H1 (cell line): Measurements from ENCODE around the gene CNBP. TPM values are rescaled to one million over a fixed set of nuclear protein-coding genes. Genes with fewer than 3 reads are reported as not detected.

Source experiments
- CTCF ChIA-PET: fragments of 300-600 bp; sonication (Branson Sonifier 250); formaldehyde crosslinking; loops from one replicate; lab custom pipeline; 2021; ENCODE audit not compliant: partially characterized antibody; lab: Charles Lee
- POLR2A ChIA-PET: fragments of 300-600 bp; sonication (Branson Sonifier 250); formaldehyde crosslinking; loops from one replicate; lab custom pipeline; 2021; ENCODE audit warnings: inconsistent platforms; ENCODE audit not compliant: partially characterized antibody; lab: Charles Lee
- DNase-seq, 2 experiments: peaks; one replicate each; pipeline versions ENCODE4 v3.0.0 to v3.0.0-alpha.2; 2010 to 2022; ENCODE audit warnings: low spot score in 2 of 2, low read depth in 1 of 2, mixed read lengths in 1 of 2
- FAIRE-seq: peaks from 2 replicates; lab custom pipeline; 2011; peaks lifted over from hg19 to GRCh38; lab: Jason Lieb, UNC
- H2AFZ ChIP-seq: 2 replicates; pipeline ENCODE4 v1.8.1; 2012; ENCODE audit warnings: low read length, inconsistent platforms
- H2AK5ac ChIP-seq: 2 replicates; pipeline ENCODE4 v1.6.1; 2013; ENCODE audit warnings: low read depth, low read length
- H2BK120ac ChIP-seq: replicated peaks from 2 replicates; pipeline ENCODE3; 2013; ENCODE audit warnings: low read depth, low read length, inconsistent platforms
- H2BK12ac ChIP-seq: 2 replicates; pipeline ENCODE4 v1.6.1; 2013; ENCODE audit warnings: low read depth, low read length
- H2BK15ac ChIP-seq: 2 replicates; pipeline ENCODE4 v1.6.1; 2013; ENCODE audit warnings: low read length
- H2BK20ac ChIP-seq: 2 replicates; pipeline ENCODE4 v1.6.1; 2013; ENCODE audit warnings: low read length
- H2BK5ac ChIP-seq: 2 replicates; pipeline ENCODE4 v1.6.1; 2013; ENCODE audit warnings: low read depth, low read length
- H3K14ac ChIP-seq: 2 replicates; pipeline ENCODE4 v1.6.1; 2013; ENCODE audit warnings: inconsistent platforms; ENCODE audit not compliant: insufficient read length
- H3K18ac ChIP-seq: 2 replicates; pipeline ENCODE4 v1.6.1; 2013; ENCODE audit warnings: low read length; ENCODE audit errors: extremely low read depth
- H3K23ac ChIP-seq: 2 replicates; pipeline ENCODE4 v1.6.1; 2013; ENCODE audit warnings: inconsistent platforms; ENCODE audit not compliant: insufficient read length
- H3K23me2 ChIP-seq: 2 replicates; pipeline ENCODE4 v1.6.1; 2013; ENCODE audit warnings: low read depth, low read length
- H3K27ac ChIP-seq: 2 replicates; pipeline ENCODE4 v1.6.1; 2011; ENCODE audit warnings: low read depth, low read length, inconsistent platforms
- H3K27me3 ChIP-seq, 4 experiments: replicated peaks in 1 of 4; 1 replicate in 1 of 4; 2 replicates in 3 of 4; pipeline versions ENCODE4 v1.6.1 to v1.8.1; 2011 to 2013; ENCODE audit warnings: low read length in 3 of 4, mild to moderate bottlenecking in 3 of 4, inconsistent platforms in 2 of 4, mixed read lengths in 2 of 4, moderate library complexity in 1 of 4; ENCODE audit not compliant: control insufficient read depth in 3 of 4, insufficient read depth in 3 of 4; ENCODE audit errors: extremely low read depth in 1 of 4
- H3K36me3 ChIP-seq, 4 experiments: 2 replicates each; pipeline versions ENCODE4 v1.6.1 to v1.8.1; 2011 to 2013; ENCODE audit warnings: mild to moderate bottlenecking in 4 of 4, low read length in 3 of 4, moderate library complexity in 2 of 4, control low read depth in 1 of 4, inconsistent platforms in 1 of 4; ENCODE audit not compliant: insufficient read depth in 4 of 4, control insufficient read depth in 2 of 4
- H3K4ac ChIP-seq: replicated peaks from 2 replicates; pipeline ENCODE3; 2013; ENCODE audit warnings: low read length, low read depth, mixed read lengths, inconsistent platforms; ENCODE audit not compliant: insufficient read length
- H3K4me1 ChIP-seq, 4 experiments: replicated peaks in 1 of 4; 1 replicate in 1 of 4; 2 replicates in 3 of 4; pipeline versions ENCODE4 v1.6.1 to v1.8.1; 2011 to 2013; ENCODE audit warnings: low read length in 3 of 4, inconsistent platforms in 2 of 4, mixed read lengths in 1 of 4; ENCODE audit not compliant: insufficient read depth in 4 of 4, control insufficient read depth in 3 of 4
- H3K4me2 ChIP-seq, 2 experiments: 2 replicates each; pipeline versions ENCODE4 v1.6.1 to v1.8.1; 2011 to 2013; ENCODE audit warnings: low read depth in 2 of 2, low read length in 2 of 2, control low read depth in 1 of 2, inconsistent platforms in 1 of 2, mild to moderate bottlenecking in 1 of 2; ENCODE audit not compliant: insufficient read depth in 1 of 2
- H3K4me3 ChIP-seq, 4 experiments: fragments of 200-600, 300-600 bp in 1 of 4; sonication (generic), shearing (Covaris generic), sonication (Bioruptor Twin) in 1 of 4; 2 replicates each; pipeline versions ENCODE4 v1.5.1 to v1.8.1; 2011 to 2016; ENCODE audit warnings: low read length in 4 of 4, low read depth in 3 of 4, control low read depth in 2 of 4, inconsistent platforms in 2 of 4, mild to moderate bottlenecking in 2 of 4, mixed read lengths in 1 of 4, moderate library complexity in 1 of 4; ENCODE audit not compliant: insufficient read depth in 2 of 4; ENCODE audit errors: extremely low read depth in 1 of 4
- H3K56ac ChIP-seq: replicated peaks from 2 replicates; pipeline ENCODE3; 2013; ENCODE audit warnings: low read depth, mild to moderate bottlenecking, mixed read lengths, low read length, inconsistent platforms; ENCODE audit not compliant: insufficient read length
- H3K79me1 ChIP-seq: 2 replicates; pipeline ENCODE4 v1.6.1; 2013; ENCODE audit warnings: low read depth, low read length, control low read depth
- H3K79me2 ChIP-seq, 2 experiments: 2 replicates each; pipeline versions ENCODE4 v1.6.1 to v1.8.1; 2012 to 2013; ENCODE audit warnings: low read length in 2 of 2, mild to moderate bottlenecking in 2 of 2, inconsistent platforms in 1 of 2; ENCODE audit not compliant: insufficient read depth in 2 of 2, control insufficient read depth in 1 of 2
- H3K9ac ChIP-seq, 4 experiments: replicated peaks in 1 of 4; 1 replicate in 1 of 4; 2 replicates in 3 of 4; pipeline versions ENCODE4 v1.6.1 to v1.8.1; 2011 to 2013; ENCODE audit warnings: low read depth in 3 of 4, low read length in 3 of 4, control low read depth in 2 of 4, mild to moderate bottlenecking in 2 of 4, moderate library complexity in 2 of 4, inconsistent platforms in 1 of 4; ENCODE audit errors: extremely low read depth in 1 of 4
- H3K9me3 ChIP-seq, 2 experiments: 2 replicates each; pipeline versions ENCODE4 v1.6.1 to v1.8.1; 2012 to 2013; ENCODE audit warnings: mild to moderate bottlenecking in 2 of 2, moderate library complexity in 2 of 2, control low read depth in 1 of 2, inconsistent platforms in 1 of 2, low read depth in 1 of 2, low read length in 1 of 2, mixed read lengths in 1 of 2; ENCODE audit not compliant: insufficient read depth in 2 of 2
- H4K20me1 ChIP-seq, 2 experiments: replicated peaks in 1 of 2; 2 replicates each; pipeline versions ENCODE3 to v1.8.1; 2011 to 2013; ENCODE audit warnings: inconsistent platforms in 2 of 2, low read length in 2 of 2, mild to moderate bottlenecking in 1 of 2; ENCODE audit not compliant: insufficient read depth in 2 of 2, control insufficient read depth in 1 of 2
- H4K5ac ChIP-seq: 2 replicates; pipeline ENCODE4 v1.6.1; 2013; ENCODE audit warnings: low read length, low read depth, mixed read lengths, inconsistent platforms; ENCODE audit not compliant: insufficient read length
- H4K8ac ChIP-seq: 2 replicates; pipeline ENCODE4 v1.8.0; 2013; ENCODE audit warnings: mild to moderate bottlenecking, moderate library complexity, low read length, inconsistent platforms; ENCODE audit not compliant: insufficient read depth; ENCODE audit errors: extremely low read depth
- H4K91ac ChIP-seq: replicated peaks from 2 replicates; pipeline ENCODE3; 2013; ENCODE audit warnings: low read length, mixed read lengths, inconsistent platforms; ENCODE audit not compliant: insufficient read length
- CBX8 ChIP-seq: fragments of 300-800, 300-1000 bp; sonication (generic); IDR thresholded peaks from 2 replicates; pipeline ENCODE4 v1.7.1; 2016; ENCODE audit warnings: low read depth, low read length, borderline replicate concordance
- CTBP2 ChIP-seq: IDR thresholded peaks from 2 replicates; pipeline ENCODE4 v1.7.0; 2011; ENCODE audit warnings: borderline replicate concordance, mild to moderate bottlenecking, moderate library complexity, mixed read lengths, low read length; ENCODE audit not compliant: insufficient read depth, insufficient read length
- EZH2 ChIP-seq: fragments of 200-600 bp; sonication (generic); IDR thresholded peaks from 2 replicates; pipeline ENCODE4 v1.7.1; 2012; ENCODE audit warnings: low read depth, mild to moderate bottlenecking, moderate library complexity, low read length, inconsistent platforms; ENCODE audit not compliant: severe bottlenecking
- HDAC2 ChIP-seq, 2 experiments: fragments of 300-600 bp in 1 of 2; sonication (generic) in 1 of 2; IDR thresholded peaks; 2 replicates each; pipeline ENCODE4 v1.6.1; 2011 to 2012; ENCODE audit warnings: low read depth in 2 of 2, low read length in 2 of 2, mild to moderate bottlenecking in 2 of 2, moderate library complexity in 2 of 2, borderline replicate concordance in 1 of 2, inconsistent platforms in 1 of 2
- JUN ChIP-seq: IDR thresholded peaks from 2 replicates; pipeline ENCODE4 v1.6.1; 2011; ENCODE audit warnings: low read depth, mild to moderate bottlenecking, improper control_type of control experiment, low read length
- KDM5A ChIP-seq: fragments of 200-600 bp; IDR thresholded peaks from 2 replicates; pipeline ENCODE4 v1.7.1; 2012; ENCODE audit warnings: mild to moderate bottlenecking, low read length, inconsistent platforms, mixed read lengths
- MAFK ChIP-seq: IDR thresholded peaks from 2 replicates; pipeline ENCODE4 v1.6.1; 2012; ENCODE audit warnings: low read depth, mild to moderate bottlenecking, improper control_type of control experiment, low read length
- RFX5 ChIP-seq: IDR thresholded peaks from 2 replicates; pipeline ENCODE4 v1.6.1; 2011; ENCODE audit warnings: low read depth, low read length, improper control_type of control experiment, borderline replicate concordance
- TCF12 ChIP-seq: IDR thresholded peaks from 2 replicates; pipeline ENCODE4 v1.6.1; 2011; ENCODE audit warnings: low read depth, mild to moderate bottlenecking, low read length
- YY1 ChIP-seq: IDR thresholded peaks from 2 replicates; pipeline ENCODE4 v1.6.1; 2011; ENCODE audit warnings: low read depth, mild to moderate bottlenecking, low read length
- WGBS, 2 experiments: shearing (Covaris generic) in 1 of 2; methylation state at CpG; one replicate each; pipeline versions ENCODE4 v1.1.6 to v1.1.7; 2013 to 2015; ENCODE audit warnings: low lambda C conversion rate in 2 of 2, mixed read lengths in 2 of 2, inconsistent platforms in 1 of 2, low coverage in 1 of 2, missing lambda C conversion rate in 1 of 2; ENCODE audit not compliant: insufficient replicate concordance in 2 of 2, insufficient coverage in 1 of 2, insufficient read length in 1 of 2; ENCODE audit errors: extremely low coverage in 1 of 2, missing lambda C conversion rate in 1 of 2; 5-methylcytosine and 5-hydroxymethylcytosine counted together
- polyA plus RNA-seq, 7 experiments: library from polyadenylated mRNA; depleted of rRNA in 3 of 7; stranded (reverse) in 5 of 7; unstranded in 2 of 7; fragments of >200 nt in 5 of 7; fragments of 200-250 nt in 2 of 7; gene quantifications; 1 replicate in 5 of 7; 2 replicates in 1 of 7; 4 replicates in 1 of 7; pipeline versions ENCODE4 v1.2.1 to v1.2.3, GENCODE V29; 2011 to 2013; ENCODE audit warnings: missing spikeins in 2 of 7, mixed read lengths in 2 of 7
- total RNA-seq: library from RNA; stranded (reverse); fragmentation: NEBNext Ultra II Directional; extraction: Animal tissue kit (Norgen Biotek cat#: 25700); gene quantifications from 2 replicates; pipeline ENCODE4 v1.2.1, GENCODE V29; 2021
- TF ChIP-seq, protein P1 (sequence below): IDR thresholded peaks from 2 replicates; pipeline ENCODE4 v1.6.1; 2012; ENCODE audit warnings: inconsistent platforms

Gene CNBP
- total and polyA plus RNA-seq, 2 of the 8 experiments (the other 6 are each of a cell fraction or from before 2014, with no cell fraction given), result 315 to 371 TPM

DNA sequence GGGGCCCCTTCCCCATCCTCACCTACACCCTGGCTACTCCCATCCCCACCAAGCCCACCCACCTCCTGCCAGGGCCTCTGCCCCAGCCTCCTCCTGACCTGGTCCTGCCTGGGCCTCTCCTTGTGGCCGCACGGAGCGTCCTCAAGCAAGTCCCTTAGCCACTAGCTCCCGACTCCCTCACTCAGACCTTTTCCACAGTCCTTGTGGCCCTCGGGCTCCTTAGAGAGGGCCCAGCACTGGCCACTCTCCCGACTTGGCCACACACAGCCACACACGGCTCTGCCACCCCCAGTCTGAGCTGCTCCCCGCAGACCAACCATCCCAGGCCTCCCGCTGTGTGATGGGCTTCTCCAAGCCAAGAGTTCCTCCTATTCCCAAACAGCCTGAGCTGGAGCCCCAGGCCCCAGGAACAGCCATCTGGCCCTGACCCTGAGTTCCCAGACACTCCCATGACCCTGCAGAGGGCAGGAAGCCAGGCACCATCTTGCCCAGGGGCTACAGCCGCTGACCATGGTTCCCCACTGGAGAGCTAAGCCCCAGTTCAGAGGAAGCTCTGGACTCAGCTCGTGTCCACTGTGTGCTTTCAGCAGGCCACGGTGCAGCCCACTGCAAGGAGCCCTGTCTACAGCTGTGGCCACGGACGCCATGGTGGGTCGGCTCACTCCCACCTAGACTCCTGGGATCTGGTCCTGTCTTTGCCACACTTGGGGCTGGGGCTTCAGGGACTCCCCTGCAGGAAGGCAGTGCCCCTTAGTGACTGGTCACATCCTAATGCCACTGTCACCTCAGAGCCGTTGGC lies 55.1 kb downstream of the CNBP start:
- no peak for FAIRE-seq
- TF ChIP-seq RFX5 (no peak), MAFK (no peak), CTBP2 (no peak), CBX8 (no peak), TCF12 (no peak), JUN (no peak), KDM5A (no peak), HDAC2 (IDR thresholded peaks at IDR 0.05; ENCODE audit: borderline replicate concordance in 1 of 2, low read depth in 2 of 2, low read length in 2 of 2) (no peak), YY1 (no peak), EZH2 (no peak)
- TF ChIP-seq, protein P1, sequence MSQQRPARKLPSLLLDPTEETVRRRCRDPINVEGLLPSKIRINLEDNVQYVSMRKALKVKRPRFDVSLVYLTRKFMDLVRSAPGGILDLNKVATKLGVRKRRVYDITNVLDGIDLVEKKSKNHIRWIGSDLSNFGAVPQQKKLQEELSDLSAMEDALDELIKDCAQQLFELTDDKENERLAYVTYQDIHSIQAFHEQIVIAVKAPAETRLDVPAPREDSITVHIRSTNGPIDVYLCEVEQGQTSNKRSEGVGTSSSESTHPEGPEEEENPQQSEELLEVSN, result no peak

More for the DNA sequence above, 55.1 kb downstream of the CNBP start:
- DNase-seq, result no peak
- H2AK5ac ChIP-seq, result no peak overlapping the region
- no peak overlapping the region for H4K91ac ChIP-seq
- H3K14ac ChIP-seq, result no peak overlapping the region
- H3K56ac ChIP-seq, result no peak overlapping the region
- no peak overlapping the region for H2BK20ac ChIP-seq
- H3K27ac ChIP-seq, result no peak overlapping the region
- no peak overlapping the region for H2BK12ac ChIP-seq
- H2BK15ac ChIP-seq, result no peak overlapping the region
- no peaks in the 10 kb centered on the region for H3K9me3 ChIP-seq
- H3K4me1 ChIP-seq, result no peaks in the 10 kb centered on the region
- peaks cover 4 to 23% (median 21%) of the 10 kb centered on the region in 4 experiments; a peak in 7 of 8 replicates for H3K36me3 ChIP-seq
- 92% methylated on average over 16 of the region's 16 CpGs; no CpG with 5 or more reads in 1 of the 2 experiments for WGBS, 2 experiments
- no peak overlapping the region for H3K4me3 ChIP-seq
- no peak overlapping the region for H4K5ac ChIP-seq
- no peak overlapping the region for H2BK120ac ChIP-seq
- H3K9ac ChIP-seq, result no peak overlapping the region
- no peak overlapping the region for H2BK5ac ChIP-seq
- no peaks in the 10 kb centered on the region for H3K27me3 ChIP-seq
- no peak overlapping the region for H3K4me2 ChIP-seq
- H3K79me2 ChIP-seq, result no peaks in the 10 kb centered on the region
- H2AFZ ChIP-seq, result no peak overlapping the region
- no peak overlapping the region for H3K4ac ChIP-seq
- H4K8ac ChIP-seq, result no peak overlapping the region
- no peak overlapping the region for H3K23ac ChIP-seq
- H3K18ac ChIP-seq, result no peak overlapping the region
- POLR2A ChIA-PET, result interaction anchor here (1.4 to 1.8 kb wide), 2 partner anchors 34 to 38 kb away, joined by 6 read pairs; no protein-coding TSS in a partner anchor
- CTCF ChIA-PET, result interaction anchor here (0.6 to 1.6 kb wide), 3 partner anchors 16 to 158 kb away, joined by 3 to 4 read pairs (median 3); no protein-coding TSS in a partner anchor
- H3K79me1 ChIP-seq, result no peaks in the 10 kb centered on the region
- no peaks in the 10 kb centered on the region for H3K23me2 ChIP-seq
- peaks cover 0 to 6% of the 10 kb centered on the region in 2 experiments for H4K20me1 ChIP-seq
